Measurements from ENCODE around the gene MAF. TPM values are rescaled to one million over a fixed set of nuclear protein-coding genes. Genes with fewer than 3 reads are reported as not detected.

Gene MAF
- total and polyA plus RNA-seq, 2 of the 13 experiments (the other 11 are each of a cell fraction or from before 2014, with no cell fraction given), result 0.07 to 0.31 TPM

DNA sequence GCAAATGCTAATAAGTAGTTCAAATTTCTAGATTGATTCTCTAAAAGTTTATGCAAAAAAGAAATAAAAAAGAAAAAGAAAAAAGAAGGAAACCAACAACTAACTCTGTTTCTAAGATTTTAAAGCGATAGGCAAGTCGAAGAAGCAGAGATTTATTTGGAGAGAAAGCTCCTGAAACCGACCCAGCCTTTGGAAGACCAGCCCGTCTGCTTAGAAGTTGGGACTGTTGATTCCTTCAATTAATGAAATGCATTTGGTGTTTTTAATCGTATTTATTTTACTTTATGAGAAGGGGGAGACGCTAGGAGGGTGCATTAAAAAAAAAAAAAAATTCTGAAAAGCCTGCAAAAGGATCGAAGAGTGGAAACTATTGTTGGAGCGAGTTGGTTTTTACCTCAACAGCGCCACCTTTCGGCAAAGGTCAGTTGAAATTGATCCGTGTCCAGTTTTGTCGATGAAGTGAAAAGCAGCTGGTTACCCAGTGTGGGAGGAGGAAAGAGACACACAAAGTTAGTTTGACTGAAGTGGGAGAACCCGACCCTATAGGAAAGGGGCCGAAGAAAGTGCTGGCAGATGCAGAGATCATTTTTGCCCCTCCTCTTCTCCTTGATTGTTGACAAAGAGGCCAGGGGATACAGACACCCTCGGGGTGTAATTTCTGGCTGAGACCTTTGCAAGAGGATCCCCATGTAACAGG lies 1.5 kb upstream of the MAF start (continued):
- TF ChIP-seq, protein P1, sequence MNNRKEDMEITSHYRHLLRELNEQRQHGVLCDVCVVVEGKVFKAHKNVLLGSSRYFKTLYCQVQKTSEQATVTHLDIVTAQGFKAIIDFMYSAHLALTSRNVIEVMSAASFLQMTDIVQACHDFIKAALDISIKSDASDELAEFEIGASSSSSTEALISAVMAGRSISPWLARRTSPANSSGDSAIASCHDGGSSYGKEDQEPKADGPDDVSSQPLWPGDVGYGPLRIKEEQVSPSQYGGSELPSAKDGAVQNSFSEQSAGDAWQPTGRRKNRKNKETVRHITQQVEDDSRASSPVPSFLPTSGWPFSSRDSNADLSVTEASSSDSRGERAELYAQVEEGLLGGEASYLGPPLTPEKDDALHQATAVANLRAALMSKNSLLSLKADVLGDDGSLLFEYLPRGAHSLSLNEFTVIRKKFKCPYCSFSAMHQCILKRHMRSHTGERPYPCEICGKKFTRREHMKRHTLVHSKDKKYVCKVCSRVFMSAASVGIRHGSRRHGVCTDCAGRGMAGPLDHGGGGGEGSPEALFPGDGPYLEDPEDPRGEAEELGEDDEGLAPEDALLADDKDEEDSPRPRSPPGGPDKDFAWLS (CRISPR knock-in tag; IDR thresholded peaks at IDR 0.05; ENCODE audit: borderline replicate concordance), result no peak
- TF ChIP-seq HNF4A (CRISPR knock-in tag; IDR thresholded peaks at IDR 0.05) (peak; percentile 17; the same call in 1 of the 2 replicates), ZNF460 (CRISPR knock-in tag; IDR thresholded peaks at IDR 0.05; ENCODE audit: borderline replicate concordance) (no peak), MZF1 (CRISPR knock-in tag; IDR thresholded peaks at IDR 0.05; ENCODE audit: borderline replicate concordance) (no peak), ZNF180 (CRISPR knock-in tag; IDR thresholded peaks at IDR 0.05; ENCODE audit: borderline replicate concordance, low read depth) (0 out of 2 replicates have a peak, but pooled peaks have one; percentile 28), ZNF720 (CRISPR knock-in tag; IDR thresholded peaks at IDR 0.05) (no peak), SMAD3 (CRISPR knock-in tag; IDR thresholded peaks at IDR 0.05) (no peak), STAG1 (CRISPR knock-in tag; IDR thresholded peaks at IDR 0.05) (peak; percentile 74), TCF7L2 (IDR thresholded peaks at IDR 0.05; ENCODE audit: low read depth, low read length) (no peak), NCOR1 (IDR thresholded peaks at IDR 0.05; ENCODE audit: borderline replicate concordance, low read length) (0 out of 2 replicates have a peak, but pooled peaks have one; percentile 24), SOX5 (CRISPR knock-in tag; IDR thresholded peaks at IDR 0.05; ENCODE audit: borderline replicate concordance) (no peak), LCORL (IDR thresholded peaks at IDR 0.05) (no peak), LCORL (CRISPR knock-in tag; IDR thresholded peaks at IDR 0.05) (no peak), ZEB1 (IDR thresholded peaks at IDR 0.05; ENCODE audit: insufficient replicate concordance, low read depth) (no peak), SPEN (CRISPR knock-in tag; IDR thresholded peaks at IDR 0.05; ENCODE audit: low read depth) (no peak), SMC3 (IDR thresholded peaks at IDR 0.05; ENCODE audit: low read length) (peak; percentile 69)
- TF ChIP-seq, protein P2, sequence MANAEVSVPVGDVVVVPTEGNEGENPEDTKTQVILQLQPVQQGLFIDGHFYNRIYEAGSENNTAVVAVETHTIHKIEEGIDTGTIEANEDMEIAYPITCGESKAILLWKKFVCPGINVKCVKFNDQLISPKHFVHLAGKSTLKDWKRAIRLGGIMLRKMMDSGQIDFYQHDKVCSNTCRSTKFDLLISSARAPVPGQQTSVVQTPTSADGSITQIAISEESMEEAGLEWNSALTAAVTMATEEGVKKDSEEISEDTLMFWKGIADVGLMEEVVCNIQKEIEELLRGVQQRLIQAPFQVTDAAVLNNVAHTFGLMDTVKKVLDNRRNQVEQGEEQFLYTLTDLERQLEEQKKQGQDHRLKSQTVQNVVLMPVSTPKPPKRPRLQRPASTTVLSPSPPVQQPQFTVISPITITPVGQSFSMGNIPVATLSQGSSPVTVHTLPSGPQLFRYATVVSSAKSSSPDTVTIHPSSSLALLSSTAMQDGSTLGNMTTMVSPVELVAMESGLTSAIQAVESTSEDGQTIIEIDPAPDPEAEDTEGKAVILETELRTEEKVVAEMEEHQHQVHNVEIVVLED (CRISPR knock-in tag; IDR thresholded peaks at IDR 0.05; ENCODE audit: borderline replicate concordance), result no peak
- TF ChIP-seq, protein P3, sequence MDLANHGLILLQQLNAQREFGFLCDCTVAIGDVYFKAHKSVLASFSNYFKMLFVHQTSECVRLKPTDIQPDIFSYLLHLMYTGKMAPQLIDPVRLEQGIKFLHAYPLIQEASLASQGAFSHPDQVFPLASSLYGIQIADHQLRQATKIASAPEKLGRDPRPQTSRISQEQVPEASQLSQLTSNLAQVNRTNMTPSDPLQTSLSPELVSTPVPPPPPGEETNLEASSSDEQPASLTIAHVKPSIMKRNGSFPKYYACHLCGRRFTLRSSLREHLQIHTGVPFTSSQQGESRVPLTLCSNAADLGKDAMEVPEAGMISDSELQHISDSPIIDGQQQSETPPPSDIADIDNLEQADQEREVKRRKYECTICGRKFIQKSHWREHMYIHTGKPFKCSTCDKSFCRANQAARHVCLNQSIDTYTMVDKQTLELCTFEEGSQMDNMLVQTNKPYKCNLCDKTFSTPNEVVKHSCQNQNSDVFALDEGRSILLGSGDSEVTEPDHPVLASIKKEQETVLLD (CRISPR knock-in tag; IDR thresholded peaks at IDR 0.05; ENCODE audit: low read depth), result no peak
- TF ChIP-seq, protein P4, sequence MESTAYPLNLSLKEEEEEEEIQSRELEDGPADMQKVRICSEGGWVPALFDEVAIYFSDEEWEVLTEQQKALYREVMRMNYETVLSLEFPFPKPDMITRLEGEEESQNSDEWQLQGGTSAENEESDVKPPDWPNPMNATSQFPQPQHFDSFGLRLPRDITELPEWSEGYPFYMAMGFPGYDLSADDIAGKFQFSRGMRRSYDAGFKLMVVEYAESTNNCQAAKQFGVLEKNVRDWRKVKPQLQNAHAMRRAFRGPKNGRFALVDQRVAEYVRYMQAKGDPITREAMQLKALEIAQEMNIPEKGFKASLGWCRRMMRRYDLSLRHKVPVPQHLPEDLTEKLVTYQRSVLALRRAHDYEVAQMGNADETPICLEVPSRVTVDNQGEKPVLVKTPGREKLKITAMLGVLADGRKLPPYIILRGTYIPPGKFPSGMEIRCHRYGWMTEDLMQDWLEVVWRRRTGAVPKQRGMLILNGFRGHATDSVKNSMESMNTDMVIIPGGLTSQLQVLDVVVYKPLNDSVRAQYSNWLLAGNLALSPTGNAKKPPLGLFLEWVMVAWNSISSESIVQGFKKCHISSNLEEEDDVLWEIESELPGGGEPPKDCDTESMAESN (CRISPR knock-in tag; conservative IDR thresholded peaks at IDR 0.05), result no peak
- TF ChIP-seq, protein P5, sequence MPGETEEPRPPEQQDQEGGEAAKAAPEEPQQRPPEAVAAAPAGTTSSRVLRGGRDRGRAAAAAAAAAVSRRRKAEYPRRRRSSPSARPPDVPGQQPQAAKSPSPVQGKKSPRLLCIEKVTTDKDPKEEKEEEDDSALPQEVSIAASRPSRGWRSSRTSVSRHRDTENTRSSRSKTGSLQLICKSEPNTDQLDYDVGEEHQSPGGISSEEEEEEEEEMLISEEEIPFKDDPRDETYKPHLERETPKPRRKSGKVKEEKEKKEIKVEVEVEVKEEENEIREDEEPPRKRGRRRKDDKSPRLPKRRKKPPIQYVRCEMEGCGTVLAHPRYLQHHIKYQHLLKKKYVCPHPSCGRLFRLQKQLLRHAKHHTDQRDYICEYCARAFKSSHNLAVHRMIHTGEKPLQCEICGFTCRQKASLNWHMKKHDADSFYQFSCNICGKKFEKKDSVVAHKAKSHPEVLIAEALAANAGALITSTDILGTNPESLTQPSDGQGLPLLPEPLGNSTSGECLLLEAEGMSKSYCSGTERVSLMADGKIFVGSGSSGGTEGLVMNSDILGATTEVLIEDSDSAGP (CRISPR knock-in tag; IDR thresholded peaks at IDR 0.05; ENCODE audit: borderline replicate concordance), result no peak
